ENCODE data around the gene ZBP1. TPM values are rescaled to one million over a fixed set of nuclear protein-coding genes. Genes with fewer than 3 reads are reported as not detected.

The ZBP1 gene
- total and polyA plus RNA-seq, 10 of the 15 experiments (the other 5 are each of a cell fraction or from before 2014, with no cell fraction given), result 0.93 to 10.6 (median 4.8) TPM

DNA sequence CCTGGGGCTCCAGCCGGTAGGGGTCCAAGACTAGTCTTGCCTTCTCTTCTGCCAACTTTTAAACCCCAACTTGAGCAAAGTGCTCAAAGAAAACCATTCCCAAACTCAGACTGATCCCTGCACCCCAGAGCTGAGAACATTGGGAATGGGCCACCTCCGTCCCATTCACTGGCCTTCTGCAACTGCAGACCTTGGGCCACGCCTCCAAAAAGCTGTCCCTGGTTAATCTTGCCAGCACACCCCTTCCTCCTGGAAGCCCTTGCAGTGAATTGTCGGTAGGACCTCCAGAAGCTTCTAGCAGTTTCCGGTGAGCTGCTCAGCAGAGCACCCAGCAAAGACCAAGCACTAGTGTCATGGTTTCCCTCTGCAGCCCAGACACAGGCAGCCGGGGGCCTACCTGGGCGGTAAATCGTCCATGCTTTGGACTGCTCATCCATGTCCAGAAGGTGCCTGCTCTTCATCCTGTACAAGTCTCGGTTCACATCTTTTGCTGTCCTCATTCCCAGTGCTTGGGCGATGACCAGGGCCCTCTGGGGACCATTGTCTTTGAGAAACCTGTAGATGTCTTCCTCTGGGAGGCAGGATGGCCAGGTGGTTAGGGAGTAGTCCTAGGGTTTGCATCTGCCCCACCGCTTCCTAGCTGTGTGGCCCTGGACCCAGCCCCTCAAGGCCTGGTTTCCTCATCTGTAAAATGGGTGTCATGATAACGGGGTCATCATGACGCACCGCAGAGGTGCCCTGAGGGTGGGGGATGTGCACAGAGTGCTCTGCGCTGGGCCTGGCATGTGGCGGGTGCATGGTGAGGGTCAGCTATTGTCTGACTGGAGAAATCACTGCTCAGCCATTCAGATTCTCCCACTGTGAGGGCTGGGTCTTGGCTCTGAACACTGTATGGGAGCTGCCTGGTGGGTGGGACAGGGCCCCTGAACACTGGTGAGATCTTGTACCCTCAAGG, 5.5 kb downstream of the ZBP1 start (continued):
- TF ChIP-seq, protein P1, sequence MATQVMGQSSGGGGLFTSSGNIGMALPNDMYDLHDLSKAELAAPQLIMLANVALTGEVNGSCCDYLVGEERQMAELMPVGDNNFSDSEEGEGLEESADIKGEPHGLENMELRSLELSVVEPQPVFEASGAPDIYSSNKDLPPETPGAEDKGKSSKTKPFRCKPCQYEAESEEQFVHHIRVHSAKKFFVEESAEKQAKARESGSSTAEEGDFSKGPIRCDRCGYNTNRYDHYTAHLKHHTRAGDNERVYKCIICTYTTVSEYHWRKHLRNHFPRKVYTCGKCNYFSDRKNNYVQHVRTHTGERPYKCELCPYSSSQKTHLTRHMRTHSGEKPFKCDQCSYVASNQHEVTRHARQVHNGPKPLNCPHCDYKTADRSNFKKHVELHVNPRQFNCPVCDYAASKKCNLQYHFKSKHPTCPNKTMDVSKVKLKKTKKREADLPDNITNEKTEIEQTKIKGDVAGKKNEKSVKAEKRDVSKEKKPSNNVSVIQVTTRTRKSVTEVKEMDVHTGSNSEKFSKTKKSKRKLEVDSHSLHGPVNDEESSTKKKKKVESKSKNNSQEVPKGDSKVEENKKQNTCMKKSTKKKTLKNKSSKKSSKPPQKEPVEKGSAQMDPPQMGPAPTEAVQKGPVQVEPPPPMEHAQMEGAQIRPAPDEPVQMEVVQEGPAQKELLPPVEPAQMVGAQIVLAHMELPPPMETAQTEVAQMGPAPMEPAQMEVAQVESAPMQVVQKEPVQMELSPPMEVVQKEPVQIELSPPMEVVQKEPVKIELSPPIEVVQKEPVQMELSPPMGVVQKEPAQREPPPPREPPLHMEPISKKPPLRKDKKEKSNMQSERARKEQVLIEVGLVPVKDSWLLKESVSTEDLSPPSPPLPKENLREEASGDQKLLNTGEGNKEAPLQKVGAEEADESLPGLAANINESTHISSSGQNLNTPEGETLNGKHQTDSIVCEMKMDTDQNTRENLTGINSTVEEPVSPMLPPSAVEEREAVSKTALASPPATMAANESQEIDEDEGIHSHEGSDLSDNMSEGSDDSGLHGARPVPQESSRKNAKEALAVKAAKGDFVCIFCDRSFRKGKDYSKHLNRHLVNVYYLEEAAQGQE (IDR thresholded peaks at IDR 0.05; ENCODE audit: low read depth, low read length), result no peak
- TF ChIP-seq, protein P2, sequence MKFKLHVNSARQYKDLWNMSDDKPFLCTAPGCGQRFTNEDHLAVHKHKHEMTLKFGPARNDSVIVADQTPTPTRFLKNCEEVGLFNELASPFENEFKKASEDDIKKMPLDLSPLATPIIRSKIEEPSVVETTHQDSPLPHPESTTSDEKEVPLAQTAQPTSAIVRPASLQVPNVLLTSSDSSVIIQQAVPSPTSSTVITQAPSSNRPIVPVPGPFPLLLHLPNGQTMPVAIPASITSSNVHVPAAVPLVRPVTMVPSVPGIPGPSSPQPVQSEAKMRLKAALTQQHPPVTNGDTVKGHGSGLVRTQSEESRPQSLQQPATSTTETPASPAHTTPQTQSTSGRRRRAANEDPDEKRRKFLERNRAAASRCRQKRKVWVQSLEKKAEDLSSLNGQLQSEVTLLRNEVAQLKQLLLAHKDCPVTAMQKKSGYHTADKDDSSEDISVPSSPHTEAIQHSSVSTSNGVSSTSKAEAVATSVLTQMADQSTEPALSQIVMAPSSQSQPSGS (IDR thresholded peaks at IDR 0.05; ENCODE audit: low read length), result no peak
- no peak for TF ChIP-seq PML (IDR thresholded peaks at IDR 0.05; ENCODE audit: low read length)
- no peak for TF ChIP-seq DPF2 (IDR thresholded peaks at IDR 0.05)

DNA sequence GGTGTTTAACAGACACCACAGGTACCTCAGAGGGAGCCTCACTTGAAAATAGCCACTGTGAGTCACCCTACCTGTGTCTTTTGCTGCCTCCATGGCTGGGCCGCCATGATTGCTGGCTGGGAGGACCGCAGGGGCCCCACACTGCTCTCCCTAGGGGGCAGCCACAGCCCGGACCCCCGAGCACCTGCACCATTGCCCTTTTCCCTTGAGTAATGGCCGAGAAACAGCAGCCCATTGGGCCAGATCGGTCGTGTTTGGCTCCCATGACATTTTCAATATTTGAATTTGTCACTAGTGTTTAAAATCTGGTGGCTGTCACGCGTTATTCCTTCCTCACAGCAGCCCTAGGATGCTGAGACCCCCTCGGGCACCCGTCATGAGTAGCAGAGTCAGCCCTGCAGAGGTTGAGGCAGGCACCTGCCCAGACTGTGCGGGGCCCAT, 6.7 kb downstream of the ZBP1 start:
- no peaks in the 10 kb centered on the region for H3K79me2 ChIP-seq (ENCODE audit: control insufficient read depth, insufficient read depth, low read length)
- no peak overlapping the region for H3K4me2 ChIP-seq (ENCODE audit: control insufficient read depth, insufficient read depth)
- SMC1A ChIA-PET (ENCODE audit: uncharacterized antibody, unreplicated experiment), result no interaction called here
- H3K9ac ChIP-seq (ENCODE audit: control insufficient read depth, insufficient read depth, low read length), result no peak overlapping the region
- no peaks in the 10 kb centered on the region for H4K20me1 ChIP-seq (ENCODE audit: control insufficient read depth, insufficient read depth)
- no peak for FAIRE-seq
- H3K9me3 ChIP-seq (replicated peaks; ENCODE audit: control insufficient read depth, insufficient read depth, low read length), result no peaks in the 10 kb centered on the region
- RAD21 ChIA-PET (ENCODE audit: unreplicated experiment), result no interaction called here
- H2AFZ ChIP-seq (ENCODE audit: control insufficient read depth, low read depth, low read length), result no peak overlapping the region
- peaks cover 9% of the 10 kb centered on the region for H3K4me1 ChIP-seq (ENCODE audit: control insufficient read depth, insufficient read depth, low read length)
- no peak for ATAC-seq
- peaks cover 0 to 2% of the 10 kb centered on the region in 2 experiments; a peak in 1 of 4 replicates for H3K27me3 ChIP-seq (replicated peaks in 1 of 2; ENCODE audit: control insufficient read depth in 2 of 2, insufficient read depth in 2 of 2, low read length in 1 of 2)
- TF ChIP-seq SUZ12 (IDR thresholded peaks at IDR 0.05; ENCODE audit: unreplicated experiment), result no peak
- TF ChIP-seq, protein P3, sequence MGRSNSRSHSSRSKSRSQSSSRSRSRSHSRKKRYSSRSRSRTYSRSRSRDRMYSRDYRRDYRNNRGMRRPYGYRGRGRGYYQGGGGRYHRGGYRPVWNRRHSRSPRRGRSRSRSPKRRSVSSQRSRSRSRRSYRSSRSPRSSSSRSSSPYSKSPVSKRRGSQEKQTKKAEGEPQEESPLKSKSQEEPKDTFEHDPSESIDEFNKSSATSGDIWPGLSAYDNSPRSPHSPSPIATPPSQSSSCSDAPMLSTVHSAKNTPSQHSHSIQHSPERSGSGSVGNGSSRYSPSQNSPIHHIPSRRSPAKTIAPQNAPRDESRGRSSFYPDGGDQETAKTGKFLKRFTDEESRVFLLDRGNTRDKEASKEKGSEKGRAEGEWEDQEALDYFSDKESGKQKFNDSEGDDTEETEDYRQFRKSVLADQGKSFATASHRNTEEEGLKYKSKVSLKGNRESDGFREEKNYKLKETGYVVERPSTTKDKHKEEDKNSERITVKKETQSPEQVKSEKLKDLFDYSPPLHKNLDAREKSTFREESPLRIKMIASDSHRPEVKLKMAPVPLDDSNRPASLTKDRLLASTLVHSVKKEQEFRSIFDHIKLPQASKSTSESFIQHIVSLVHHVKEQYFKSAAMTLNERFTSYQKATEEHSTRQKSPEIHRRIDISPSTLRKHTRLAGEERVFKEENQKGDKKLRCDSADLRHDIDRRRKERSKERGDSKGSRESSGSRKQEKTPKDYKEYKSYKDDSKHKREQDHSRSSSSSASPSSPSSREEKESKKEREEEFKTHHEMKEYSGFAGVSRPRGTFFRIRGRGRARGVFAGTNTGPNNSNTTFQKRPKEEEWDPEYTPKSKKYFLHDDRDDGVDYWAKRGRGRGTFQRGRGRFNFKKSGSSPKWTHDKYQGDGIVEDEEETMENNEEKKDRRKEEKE (IDR thresholded peaks at IDR 0.05), result no peak
- TF ChIP-seq, protein P4, sequence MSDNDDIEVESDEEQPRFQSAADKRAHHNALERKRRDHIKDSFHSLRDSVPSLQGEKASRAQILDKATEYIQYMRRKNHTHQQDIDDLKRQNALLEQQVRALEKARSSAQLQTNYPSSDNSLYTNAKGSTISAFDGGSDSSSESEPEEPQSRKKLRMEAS (IDR thresholded peaks at IDR 0.05; ENCODE audit: low read depth, low read length), result no peak
- TF ChIP-seq RCOR1 (conservative IDR thresholded peaks at IDR 0.05; ENCODE audit: low read depth, low read length), result no peak
- no peak for TF ChIP-seq KDM1A (IDR thresholded peaks at IDR 0.05; ENCODE audit: borderline replicate concordance)
- DNase-seq (ENCODE audit: low read depth, low spot score), result no peak
- H3K36me3 ChIP-seq (ENCODE audit: control insufficient read depth in 2 of 2, insufficient read depth in 2 of 2, low read length in 1 of 2), result no peaks in the 10 kb centered on the region; a peak in 1 of 4 replicates
- H3K27ac ChIP-seq (ENCODE audit: control insufficient read depth, insufficient read depth), result no peak overlapping the region
- BruUV-seq (replicated peaks), result no TSS peak
- in situ Hi-C loops (cut with MboI), result loop anchor here (10.0 kb wide), 2 partner anchors 781 to 841 kb away; no protein-coding TSS in a partner anchor
- 34% methylated on average over 12 of the region's 12 CpGs for WGBS (ENCODE audit: insufficient coverage, insufficient replicate concordance, low lambda C conversion rate, missing lambda C conversion rate)
- CTCF ChIA-PET, result interaction anchor here (0.5 kb wide), 1 partner anchor 110 kb away, joined by 5 read pairs; no protein-coding TSS in a partner anchor
- intact Hi-C loops (cut with micrococcal nuclease; ENCODE audit: unreplicated experiment), result no loop called here
- no peak overlapping the region for H3K4me3 ChIP-seq
- POLR2A ChIA-PET, result no interaction called here
